ENCODE measurements around the gene C11orf42.

GRCh38 chr11:6206456-6207180 is 1.3 kb downstream of the C11orf42 start:
- TF ChIP-seq SUZ12 (IDR thresholded peaks at IDR 0.05) = no peak
- TF ChIP-seq SP1 (IDR thresholded peaks at IDR 0.05) = no peak
- no peak for TF ChIP-seq FOXM1 (IDR thresholded peaks at IDR 0.05; ENCODE audit: borderline replicate concordance)
- no peak for TF ChIP-seq L3MBTL2 (conservative IDR thresholded peaks at IDR 0.05)
- TF ChIP-seq FOXA1 (IDR thresholded peaks at IDR 0.05) = no peak
- no peak for TF ChIP-seq ZNF384 (IDR thresholded peaks at IDR 0.05)
- no peak for TF ChIP-seq ARNT (IDR thresholded peaks at IDR 0.05)
- TF ChIP-seq TARDBP (IDR thresholded peaks at IDR 0.05) = no peak
